HepG2 (cell line): ENCODE measurements around the gene MAP3K14. TPM values are rescaled to one million over a fixed set of nuclear protein-coding genes. Genes with fewer than 3 reads are reported as not detected.

Source experiments
- BHLHE40 ChIP-seq: IDR thresholded peaks from 2 replicates; pipeline ENCODE4 v1.6.1; 2011; ENCODE audit warnings: low read length, improper control_type of control experiment
- EZH2 ChIP-seq: conservative IDR thresholded peaks from 2 replicates; pipeline ENCODE4 v1.6.1; 2012; ENCODE audit warnings: mild to moderate bottlenecking, low read depth, low read length, moderate library complexity
- FOXA1 ChIP-seq, 2 experiments: fragments of 450-650 bp in 1 of 2; sonication (generic) in 1 of 2; formaldehyde crosslinking in 1 of 2; IDR thresholded peaks; 2 replicates each; pipeline versions ENCODE4 v1.4.0 to v1.6.1; 2016 to 2020; ENCODE audit warnings: missing genetic modification reagents in 1 of 2
- GLMP ChIP-seq: sonication (generic); formaldehyde crosslinking; IDR thresholded peaks from 2 replicates; pipeline ENCODE4 v1.9.0; 2021; ENCODE audit warnings: missing genetic modification reagents, mild to moderate bottlenecking, borderline replicate concordance
- HOXA9 ChIP-seq: sonication (generic); formaldehyde crosslinking; IDR thresholded peaks from 2 replicates; pipeline ENCODE4 v1.8.1; 2022; ENCODE audit warnings: missing genetic modification reagents, mild to moderate bottlenecking, moderate library complexity, borderline replicate concordance
- JUN ChIP-seq: sonication (generic); formaldehyde crosslinking; IDR thresholded peaks from 2 replicates; pipeline ENCODE4 v1.4.0; 2020; ENCODE audit warnings: mild to moderate bottlenecking, missing genetic modification reagents
- MAFK ChIP-seq, 2 experiments: IDR thresholded peaks in 1 of 2; conservative IDR thresholded peaks in 1 of 2; 2 replicates each; pipeline ENCODE4 v1.6.1; 2011; ENCODE audit warnings: improper control_type of control experiment in 2 of 2, low read length in 2 of 2
- MXD1 ChIP-seq: sonication (generic); formaldehyde crosslinking; IDR thresholded peaks from 2 replicates; pipeline ENCODE4 v1.4.0; 2020; ENCODE audit warnings: mild to moderate bottlenecking, missing genetic modification reagents
- POGZ ChIP-seq: sonication (generic); formaldehyde crosslinking; IDR thresholded peaks from 2 replicates; pipeline ENCODE4 v1.4.0; 2020; ENCODE audit warnings: mild to moderate bottlenecking, missing genetic modification reagents
- SNAPC2 ChIP-seq: sonication (generic); formaldehyde crosslinking; IDR thresholded peaks from 2 replicates; pipeline ENCODE4 v1.8.1; 2022; ENCODE audit warnings: mild to moderate bottlenecking, missing genetic modification reagents
- UBTF ChIP-seq: sonication (generic); formaldehyde crosslinking; IDR thresholded peaks from 2 replicates; pipeline ENCODE4 v1.4.0; 2020; ENCODE audit warnings: mild to moderate bottlenecking, missing genetic modification reagents
- ZKSCAN5 ChIP-seq: sonication (generic); formaldehyde crosslinking; IDR thresholded peaks from 2 replicates; pipeline ENCODE4 v1.5.1; 2020; ENCODE audit warnings: mild to moderate bottlenecking, missing genetic modification reagents
- ZNF572 ChIP-seq: sonication (generic); formaldehyde crosslinking; IDR thresholded peaks from 2 replicates; pipeline ENCODE4 v1.5.1; 2020; ENCODE audit warnings: mild to moderate bottlenecking, missing genetic modification reagents
- ZNF607 ChIP-seq: sonication (generic); formaldehyde crosslinking; IDR thresholded peaks from 2 replicates; pipeline ENCODE4 v1.5.1; 2020; ENCODE audit warnings: missing genetic modification reagents, mild to moderate bottlenecking, borderline replicate concordance
- ZNF652 ChIP-seq: IDR thresholded peaks from 2 replicates; pipeline ENCODE4 v1.6.1; 2016; ENCODE audit warnings: low read depth, borderline replicate concordance
- ZNF687 ChIP-seq: sonication (generic); formaldehyde crosslinking; IDR thresholded peaks from 2 replicates; pipeline ENCODE4 v1.5.1; 2020; ENCODE audit warnings: mild to moderate bottlenecking, missing genetic modification reagents, moderate library complexity
- ZXDC ChIP-seq: sonication (generic); formaldehyde crosslinking; IDR thresholded peaks from 2 replicates; pipeline ENCODE4 v1.5.0; 2020; ENCODE audit warnings: mild to moderate bottlenecking, missing genetic modification reagents
- polyA plus RNA-seq, 8 experiments: library from polyadenylated mRNA; depleted of rRNA in 3 of 8; stranded (reverse) in 7 of 8; unstranded in 1 of 8; fragments of >200 nt; fragmentation: Illumina TruSeq in 4 of 8; extraction: Trizol in 4 of 8; gene quantifications; 2 replicates each; pipeline versions ENCODE4 v1.2.1 to v1.2.3, GENCODE V29; 2011 to 2016; ENCODE audit warnings: low read depth in 4 of 8, missing spikeins in 1 of 8, mixed read lengths in 1 of 8; ENCODE audit not compliant: insufficient read depth in 1 of 8
- total RNA-seq, 5 experiments: library from RNA; depleted of rRNA; stranded (reverse); fragments of >200 nt; fragmentation: Illumina TruSeq; extraction: Trizol; gene quantifications; 2 replicates each; pipeline ENCODE4 v1.2.3, GENCODE V29; 2016; ENCODE audit warnings: low read depth in 1 of 5

The MAP3K14 gene
- total and polyA plus RNA-seq, 2 of the 13 experiments (the other 11 are each of a cell fraction or from before 2014, with no cell fraction given) = 2.6 TPM

- TF ChIP-seq FOXA1 (IDR thresholded peaks at IDR 0.05) = no peak
- peak; percentile 37; the same call in 1 of the 2 replicates for TF ChIP-seq FOXA1 (CRISPR knock-in tag; IDR thresholded peaks at IDR 0.05)
- peak; percentile 53; the same call in 1 of the 2 replicates for TF ChIP-seq POGZ (CRISPR knock-in tag)
- TF ChIP-seq UBTF (CRISPR knock-in tag) = peak; percentile 72
- peak; percentile 98 for TF ChIP-seq ZKSCAN5 (CRISPR knock-in tag)
- TF ChIP-seq ZNF652 (CRISPR knock-in tag) = peak; percentile 11; the same call in 1 of the 2 replicates
- 0 out of 2 replicates have a peak, but pooled peaks have one; percentile 44 for TF ChIP-seq SNAPC2 (CRISPR knock-in tag)
- TF ChIP-seq MAFK (conservative IDR thresholded peaks at IDR 0.05 in 1 of 2, IDR thresholded peaks at IDR 0.05 in 1 of 2; ENCODE audit: low read length in 2 of 2) = peak; percentile 13 to 51; a peak in 3 of 4 replicates
- TF ChIP-seq ZNF572 (CRISPR knock-in tag) = peak; percentile 84; the same call in 1 of the 2 replicates
- TF ChIP-seq GLMP = no peak
- TF ChIP-seq JUN (CRISPR knock-in tag) = peak; percentile 71; the same call in 1 of the 2 replicates
- no peak for TF ChIP-seq EZH2
- TF ChIP-seq ZXDC (CRISPR knock-in tag) = no peak
- TF ChIP-seq ZNF687 = peak; percentile 80
- 0 out of 2 replicates have a peak, but pooled peaks have one; percentile 5 for TF ChIP-seq ZNF607 (CRISPR knock-in tag)
- TF ChIP-seq MXD1 (CRISPR knock-in tag) = 0 out of 2 replicates have a peak, but pooled peaks have one; percentile 39
- TF ChIP-seq HOXA9 = no peak
- TF ChIP-seq BHLHE40 = peak; percentile 90
Observed at GRCh38 chr17:45311760-45312476, 4.9 kb downstream of the MAP3K14 start (continued).
